ENCODE measurements around the gene ZNF573.

The ZNF573 gene

GRCh38 chr19:37719927-37720265 is 59.5 kb downstream of the ZNF573 start:
- no peak for DNase-seq (ENCODE audit: low read depth)
- peak overlapping the region; percentile 74 for H3K4me3 ChIP-seq (ENCODE audit: low read depth, low read length)
- no peak for TF ChIP-seq CTCF (IDR thresholded peaks at IDR 0.05; ENCODE audit: insufficient read depth, low read depth, low read length, missing control alignments)

DNA sequence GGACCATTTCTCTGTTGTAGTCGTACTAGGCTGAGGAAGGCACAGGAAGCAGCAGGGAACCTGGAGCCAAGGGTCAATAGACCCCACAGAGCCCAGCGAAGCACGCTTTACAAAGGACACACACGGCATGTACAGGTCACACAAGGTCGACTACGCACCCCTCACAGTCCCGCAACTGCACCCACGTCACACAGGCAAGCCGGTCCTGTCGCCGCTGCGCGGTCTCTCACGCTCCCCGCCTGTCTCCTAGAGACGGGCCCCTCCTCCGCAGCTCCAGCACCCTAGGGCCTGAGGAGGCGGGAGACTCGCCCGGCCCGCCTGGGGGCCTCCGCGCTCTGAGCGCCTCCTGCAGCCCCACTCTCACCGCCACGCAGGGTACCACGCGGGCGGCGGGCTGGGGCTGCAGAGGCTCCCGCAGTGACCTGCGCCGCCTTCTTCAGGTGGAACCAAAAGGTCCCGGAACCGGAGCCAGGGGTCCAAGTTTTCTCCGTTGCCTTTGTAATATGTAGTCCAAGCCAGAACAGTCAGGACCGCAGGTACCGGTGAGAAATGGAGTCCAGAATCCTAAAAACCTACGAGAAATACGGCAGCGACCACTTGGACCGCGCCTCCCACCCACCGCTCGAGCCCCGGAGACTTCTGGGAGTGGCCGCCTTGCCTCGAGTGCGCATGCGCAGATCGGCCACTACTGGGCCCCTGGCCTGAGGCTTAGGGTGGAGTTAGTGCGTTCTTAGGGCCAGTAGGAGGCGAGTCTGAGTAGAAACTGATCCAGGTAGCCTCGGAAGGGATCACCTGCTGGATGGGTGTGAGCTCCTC is 60.1 kb downstream of the ZNF573 start, which contains the start of gene ZNF607:
TSS of gene ZNF607 (minus strand) at position 651 of the 816 bp plus-strand sequence. CDS start 8,143 bp downstream, outside the sequence.
- DNase-seq (ENCODE audit: low read depth) = peak; percentile 93
- H3K4me3 ChIP-seq (ENCODE audit: low read depth, low read length) = peak within 1 kb of the TSS; percentile 74
- peak; percentile 52 for TF ChIP-seq CTCF (IDR thresholded peaks at IDR 0.05; ENCODE audit: insufficient read depth, low read depth, low read length, missing control alignments)

DNA sequence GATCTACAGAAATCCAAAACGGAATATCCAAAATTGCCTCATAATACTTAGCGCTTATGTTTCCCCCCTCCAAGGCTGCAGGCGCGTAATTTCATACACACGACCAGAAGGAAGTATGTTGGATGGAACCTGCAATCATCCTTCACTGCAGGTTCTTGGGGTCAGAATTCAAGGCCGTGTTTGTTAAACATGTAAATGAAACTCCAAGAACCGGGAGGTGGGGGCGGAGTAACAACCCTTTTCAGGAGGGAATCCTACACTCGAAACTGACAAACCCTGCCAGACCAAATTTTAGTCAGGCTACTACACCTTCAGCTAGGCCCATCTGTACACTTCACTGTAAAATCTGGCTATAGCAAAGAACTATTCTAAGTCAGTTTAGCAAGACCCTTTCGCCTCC is 61.1 kb downstream of the ZNF573 start:
- DNase-seq (ENCODE audit: low read depth) = no peak
- H3K4me3 ChIP-seq (ENCODE audit: low read depth, low read length) = peak overlapping the region; percentile 74; the same call in 1 of the 2 replicates
- TF ChIP-seq CTCF (IDR thresholded peaks at IDR 0.05; ENCODE audit: insufficient read depth, low read depth, low read length, missing control alignments) = no peak

- no peak for DNase-seq (ENCODE audit: low read depth)
- no peak for TF ChIP-seq CTCF (IDR thresholded peaks at IDR 0.05; ENCODE audit: insufficient read depth, low read depth, low read length, missing control alignments)
- no peak overlapping the region for H3K4me3 ChIP-seq (ENCODE audit: low read depth, low read length)
Measured at GRCh38 chr19:37716140-37716539, 63.2 kb downstream of the ZNF573 start.

GRCh38 chr19:37706052-37706605 is 73.3 kb downstream of the ZNF573 start:
- H3K4me3 ChIP-seq (ENCODE audit: low read depth, low read length) = no peak overlapping the region
- no peak for TF ChIP-seq CTCF (IDR thresholded peaks at IDR 0.05; ENCODE audit: insufficient read depth, low read depth, low read length, missing control alignments)
- no peak for DNase-seq (ENCODE audit: low read depth)

GRCh38 chr19:37699057-37699456 is 80.3 kb downstream of the ZNF573 start:
- no peak overlapping the region for H3K4me3 ChIP-seq (ENCODE audit: low read depth, low read length)
- no peak for TF ChIP-seq CTCF (IDR thresholded peaks at IDR 0.05; ENCODE audit: insufficient read depth, low read depth, low read length, missing control alignments)
- DNase-seq (ENCODE audit: low read depth) = no peak

Data from GM12865 (cell line).